Right renal pelvis (tissue), 4 donors: ENCODE data around the gene CBLN3. TPM values are rescaled to one million over a fixed set of nuclear protein-coding genes. Genes with fewer than 3 reads are reported as not detected.
"Not testable (repeated sequence)": the region's sequence is repeated elsewhere in the genome, so short reads cannot be mapped to it uniquely, and the experiment has no call there.

Experiments
- DNase-seq, 4 donors: peaks; one replicate each; pipeline ENCODE4 v3.0.0-alpha.2; 2013; ENCODE audit warnings: low read depth in 4 of 4, low spot score in 3 of 4, missing footprints in 1 of 4
- polyA plus RNA-seq, 4 donors: library from polyadenylated mRNA; unstranded; fragments of 120-200 nt; gene quantifications; one replicate each; pipeline ENCODE4 v1.2.1, GENCODE V29; 2013; ENCODE audit not compliant: insufficient read length in 4 of 4

Gene CBLN3
- polyA plus RNA-seq = 1 to 10 TPM; 2.5 to 3.5 (median 3.2) TPM

GRCh38 chr14:24429395-24430142 is at the start of gene CBLN3, which contains the start of gene KHNYN:
Gene CBLN3 (minus strand): TSS chr14:24429668. CDS start chr14:24429054, 614 bp downstream.
Gene KHNYN (plus strand): TSS chr14:24429954. CDS start chr14:24430731, 777 bp downstream.
- peak; percentile 72 to 84 (median 80) for DNase-seq

GRCh38 chr14:24475261-24475660 is 45.8 kb upstream of the CBLN3 start:
- DNase-seq = no peak

- DNase-seq = no peak
Observed at GRCh38 chr14:24473211-24473610, 43.7 kb upstream of the CBLN3 start.

DNA sequence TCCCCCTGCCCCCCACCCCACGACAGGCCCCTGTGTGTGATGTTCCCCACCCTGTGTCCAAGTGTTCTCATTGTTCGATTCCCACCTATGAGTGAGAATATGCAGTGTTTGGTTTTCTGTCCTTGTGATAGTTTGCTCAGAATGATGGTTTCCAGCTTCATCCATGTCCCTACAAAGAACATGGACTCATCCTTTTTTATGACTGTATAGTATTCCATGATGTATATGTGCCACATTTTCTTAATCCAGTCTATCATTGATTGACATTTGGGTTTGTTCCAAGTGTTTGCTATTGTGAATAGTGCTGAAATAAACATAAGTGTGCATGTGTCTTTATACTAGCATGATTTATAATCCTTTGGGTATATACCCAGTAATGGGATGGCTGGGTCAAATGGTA is 41.0 kb upstream of the CBLN3 start:
- DNase-seq = not testable (repeated sequence)

GRCh38 chr14:24465805-24466204 is 36.3 kb upstream of the CBLN3 start:
- DNase-seq = no peak

DNA sequence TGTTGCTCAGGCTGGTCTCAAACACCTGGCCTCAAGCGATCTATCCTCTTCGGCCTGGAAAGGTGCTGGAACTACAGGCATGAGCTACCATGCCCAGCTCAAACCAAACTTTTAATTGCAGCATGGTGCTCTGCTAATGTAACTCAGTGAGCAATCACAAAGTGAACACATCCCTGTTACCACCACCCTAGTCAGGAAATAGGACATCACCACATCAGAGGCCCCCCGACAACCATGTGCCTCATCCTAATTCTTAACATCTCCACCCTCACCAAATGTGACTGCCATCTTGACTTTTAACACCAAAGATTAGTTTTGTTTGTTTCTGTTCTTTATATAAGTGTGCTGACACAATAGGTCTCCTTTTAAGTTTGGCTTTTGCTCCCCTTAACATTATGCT is 35.9 kb upstream of the CBLN3 start:
- no peak for DNase-seq

DNA sequence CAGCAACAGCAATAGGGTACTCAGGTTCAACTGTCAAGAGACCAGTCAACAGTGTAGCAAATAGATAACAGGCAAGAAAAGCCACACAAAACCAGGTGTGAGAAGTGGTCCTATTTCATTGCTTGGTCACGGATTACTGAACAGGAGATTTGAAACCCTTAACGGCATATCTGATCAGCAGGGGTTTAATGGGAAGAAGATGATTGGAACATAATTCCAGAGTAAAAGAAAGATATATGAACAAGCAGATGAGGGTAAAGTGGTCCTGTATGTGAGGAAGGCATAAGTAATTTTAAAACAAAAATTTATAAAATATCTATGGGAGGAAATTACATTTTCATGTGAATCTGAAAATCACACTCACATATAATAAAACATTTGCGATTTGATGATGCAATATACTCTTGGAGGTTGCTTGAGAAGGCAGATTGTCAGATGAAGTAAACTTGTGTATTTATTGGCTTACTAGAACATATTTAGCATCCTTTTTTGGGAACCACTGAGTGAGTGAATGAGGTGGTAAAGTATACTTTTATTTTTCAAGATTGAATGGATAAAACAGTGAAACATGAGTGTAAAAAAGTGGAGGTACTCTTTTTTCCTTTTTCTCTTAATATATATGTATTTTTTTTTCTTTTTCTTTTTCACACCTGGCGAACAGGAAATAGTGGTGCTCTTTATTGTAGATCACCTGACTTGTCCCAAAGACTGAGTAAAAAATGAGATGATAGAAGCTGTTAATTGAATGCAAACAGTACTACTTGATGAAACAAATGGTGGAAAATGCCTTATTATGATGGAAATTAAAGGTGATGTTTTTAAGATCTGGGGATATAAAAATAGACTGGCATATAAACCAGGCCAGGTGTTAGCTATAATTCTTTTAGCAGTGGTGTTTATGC is 34.7 kb upstream of the CBLN3 start:
- no peak for DNase-seq

DNA sequence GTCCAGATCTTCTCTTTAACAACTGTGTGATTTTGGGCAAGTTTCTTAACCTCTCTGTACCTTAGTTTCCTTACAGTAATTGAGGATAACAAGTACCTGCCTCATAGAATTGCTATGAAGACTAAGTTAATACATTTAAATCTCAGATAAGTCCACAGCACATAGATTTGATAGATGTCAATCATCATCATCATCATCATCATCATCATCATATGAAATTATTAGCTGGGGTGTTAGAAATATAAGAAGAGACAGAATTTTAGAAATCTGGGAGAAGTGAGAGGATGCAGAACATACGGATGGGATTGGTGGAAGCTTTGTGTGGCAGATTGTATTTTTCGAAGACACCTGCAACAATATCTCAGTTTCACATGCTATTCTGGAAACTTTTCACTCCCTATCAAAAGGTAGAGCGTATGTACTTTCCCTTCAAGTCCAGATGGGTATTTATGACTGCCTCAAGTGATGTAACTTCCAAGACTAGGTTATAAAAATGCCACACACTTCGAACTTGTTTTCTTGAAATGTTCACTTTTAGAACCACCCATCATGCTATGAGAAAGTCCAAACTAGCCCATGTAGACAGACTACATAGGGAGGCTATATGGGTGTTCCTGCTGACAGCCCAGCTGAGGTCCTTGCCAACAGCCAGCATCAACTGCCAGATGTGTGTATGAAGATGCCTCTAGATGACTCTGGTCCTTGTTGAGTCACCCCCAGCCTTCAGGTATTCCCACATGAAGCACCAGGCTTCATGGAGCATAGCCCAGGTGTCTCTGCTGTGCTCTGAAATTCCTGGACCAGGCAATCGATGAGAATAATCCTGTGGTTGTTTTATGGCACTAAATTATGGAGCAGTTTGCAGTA is 33.8 kb upstream of the CBLN3 start:
- DNase-seq = no peak

- DNase-seq = no peak
Observed at GRCh38 chr14:24461336-24461735, 31.9 kb upstream of the CBLN3 start.

GRCh38 chr14:24459331-24459730 is 29.9 kb upstream of the CBLN3 start:
- no peak for DNase-seq

GRCh38 chr14:24458736-24459135 is 29.3 kb upstream of the CBLN3 start:
- DNase-seq = no peak

GRCh38 chr14:24456980-24457379 is 27.5 kb upstream of the CBLN3 start:
- DNase-seq = no peak

DNA sequence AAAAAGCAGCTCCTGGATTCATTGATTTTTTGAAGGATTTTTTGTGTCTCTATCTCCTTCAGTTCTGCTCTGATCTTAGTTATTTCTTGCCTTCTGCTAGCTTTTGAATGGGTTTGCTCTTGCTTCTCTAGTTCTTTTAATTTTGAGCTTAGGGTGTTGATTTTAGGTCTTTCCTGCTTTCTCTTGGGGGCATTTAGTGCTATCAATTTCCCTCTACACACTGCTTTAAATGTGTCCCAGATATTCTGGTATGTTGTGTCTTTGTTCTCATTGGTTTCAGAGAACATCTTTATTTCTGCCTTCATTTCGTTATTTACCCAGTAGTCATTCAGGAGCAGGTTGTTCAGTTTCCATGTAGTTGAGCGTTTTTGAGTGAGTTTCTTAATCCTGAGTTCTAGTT is 21.4 kb upstream of the CBLN3 start:
- DNase-seq = not testable (repeated sequence)

- no peak for DNase-seq
Observed at GRCh38 chr14:24443053-24443665, 13.7 kb upstream of the CBLN3 start.

- peak; percentile 98 to 99 (median 98) for DNase-seq
Observed at GRCh38 chr14:24442240-24443052, 13.0 kb upstream of the CBLN3 start, which contains the start of gene SDR39U1. Gene SDR39U1 (minus strand): TSS chr14:24442776. CDS start chr14:24442769, 7 bp downstream.

DNA sequence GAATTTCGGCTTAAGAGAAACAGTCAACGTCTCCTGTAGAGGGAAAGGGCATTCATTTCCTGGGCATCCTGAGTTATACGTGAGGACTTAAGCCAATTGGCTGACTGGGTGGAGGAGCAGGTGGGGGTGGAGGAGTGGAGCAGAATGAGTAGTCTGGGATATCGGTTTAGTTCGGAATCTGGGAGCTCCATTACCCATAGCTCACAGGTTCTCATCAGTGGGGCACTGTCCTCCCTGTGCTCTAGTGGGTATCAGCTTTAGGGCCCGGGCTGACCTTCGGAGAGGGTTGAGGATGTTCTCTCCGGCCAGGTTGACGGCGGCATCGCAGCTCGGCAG is 12.4 kb upstream of the CBLN3 start:
- no peak for DNase-seq

DNA sequence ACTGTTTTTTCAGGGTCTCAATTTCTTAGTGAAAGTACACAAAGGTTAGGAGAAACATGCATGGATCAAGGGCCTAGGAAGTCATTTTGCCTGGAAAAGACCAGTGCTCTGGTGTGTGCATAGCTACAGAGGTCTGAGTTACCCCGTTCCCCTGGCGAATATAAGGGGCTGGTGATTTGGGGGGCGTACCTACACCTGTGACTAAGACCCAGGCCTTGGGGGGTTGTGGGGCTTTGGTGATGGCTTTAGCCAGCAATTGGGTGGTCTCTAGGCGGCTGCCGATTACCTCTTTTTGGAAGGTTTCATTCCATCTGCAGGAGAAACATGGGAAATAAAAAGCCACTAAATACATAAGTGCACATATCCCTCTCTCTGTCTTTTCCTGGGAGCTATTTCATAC is 12.0 kb upstream of the CBLN3 start:
- DNase-seq = no peak

DNA sequence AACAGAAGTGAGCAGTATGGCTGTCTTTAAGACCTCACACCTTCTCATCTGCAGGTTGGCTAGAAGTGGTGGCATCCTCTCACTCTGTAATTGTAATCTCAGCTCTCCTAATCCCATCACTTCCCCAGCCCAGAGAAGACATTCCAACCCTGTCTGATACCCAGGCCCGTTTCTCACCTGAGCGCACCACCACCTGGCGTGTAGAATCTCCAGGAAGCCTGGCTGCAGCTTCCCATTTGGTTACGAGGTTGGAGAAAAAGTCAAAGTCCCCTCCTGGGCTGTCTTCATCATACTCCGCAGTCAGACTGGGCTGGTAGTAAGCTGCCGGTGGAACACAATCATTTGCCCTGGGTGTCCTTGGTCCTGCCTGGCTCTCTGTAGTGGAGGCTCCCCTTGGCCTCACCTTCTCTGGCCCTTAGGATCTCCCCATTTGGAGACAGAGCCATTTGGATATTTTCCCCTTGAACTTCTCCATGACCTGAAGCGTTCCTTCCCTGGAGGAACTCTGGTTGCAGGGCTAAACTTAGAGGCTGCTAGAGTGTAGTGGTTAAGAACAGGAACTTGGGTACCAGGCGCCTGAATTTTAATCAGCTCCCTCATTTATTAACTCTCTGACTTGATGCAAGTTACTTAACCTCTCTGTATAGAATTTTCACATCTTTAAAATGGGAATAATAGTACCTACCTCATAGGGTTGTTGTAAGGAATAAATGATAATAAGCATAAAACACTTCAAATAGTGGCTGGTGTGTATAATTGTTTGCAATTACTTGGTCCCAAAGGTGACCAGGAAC is 11.3 kb upstream of the CBLN3 start:
- no peak for DNase-seq
